GM21576 (cell line): ENCODE data around the gene DDR1.

ENCODE experiments used
- ATAC-seq: cut with Tn5 transposase; IDR thresholded peaks from one replicate; pipeline ENCODE4 v1.9.1; 2021; ENCODE audit warnings: mild to moderate bottlenecking, moderate library complexity; ENCODE audit not compliant: unreplicated experiment

Gene DDR1

DNA sequence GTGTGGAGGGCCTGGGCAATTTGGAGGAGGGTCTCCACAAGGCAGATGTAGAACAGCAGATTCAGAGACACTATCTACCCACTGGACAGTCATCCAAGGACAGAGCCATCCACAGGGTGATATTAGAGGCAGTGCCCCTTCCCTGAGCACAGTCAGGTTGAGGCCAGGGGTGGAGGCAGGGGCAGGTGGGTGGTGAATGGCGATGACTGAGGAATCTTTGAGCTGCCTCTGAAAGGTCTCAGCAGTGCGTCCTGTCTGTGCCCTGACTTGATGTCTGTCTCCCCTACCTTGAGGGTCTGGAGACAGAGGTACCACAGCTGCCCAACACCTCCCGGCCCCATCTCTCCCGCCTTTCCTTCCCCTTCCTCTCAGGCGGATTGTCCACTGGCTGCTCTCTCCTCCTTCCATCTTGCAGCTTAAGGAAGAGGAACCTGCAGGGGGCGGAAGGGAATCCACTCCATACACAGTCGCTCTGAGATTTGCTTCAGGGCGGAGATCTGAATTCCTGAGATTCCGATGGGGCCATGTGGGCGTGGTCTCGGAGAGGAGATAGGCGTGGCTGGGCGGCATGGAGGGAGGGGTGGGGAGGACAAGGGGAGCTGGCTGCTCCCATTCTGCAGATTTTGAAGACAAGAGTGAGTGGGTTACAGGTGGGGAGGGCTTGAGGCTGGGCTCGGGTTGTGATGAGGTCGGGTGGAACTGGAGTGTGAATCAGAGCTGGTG is 58.2 kb downstream of the DDR1 start:
- no peak for ATAC-seq

GRCh38 chr6:30944051-30944450 is 59.7 kb downstream of the DDR1 start:
- ATAC-seq = no peak

DNA sequence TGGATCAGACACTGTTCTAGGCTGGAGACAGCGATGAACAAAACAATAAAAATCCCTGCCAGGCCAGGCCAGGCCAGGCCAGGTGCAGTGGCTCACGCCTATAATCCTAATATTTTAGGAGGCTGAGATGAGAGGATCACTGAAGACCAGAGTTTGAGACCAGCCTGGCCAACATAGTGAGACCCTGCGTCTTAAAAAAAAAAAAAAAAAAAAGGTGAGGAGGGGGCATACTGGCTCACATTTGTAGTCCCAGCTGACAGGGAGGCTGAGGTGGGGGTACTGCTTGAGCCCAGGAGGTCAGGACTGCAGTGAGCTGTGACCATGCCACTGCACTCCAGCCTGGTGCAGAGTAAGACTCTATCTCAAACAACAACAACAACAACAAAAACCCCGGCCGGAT is 61.0 kb downstream of the DDR1 start:
- ATAC-seq = no peak

- ATAC-seq = no peak
These were observed 62.9 kb downstream of the DDR1 start for GRCh38 chr6:30947231-30947630.

GRCh38 chr6:30948811-30949210 is 64.5 kb downstream of the DDR1 start:
- ATAC-seq = no peak
